GM23248 (cell line): Measurements from ENCODE around the gene MRPS31. TPM values are rescaled to one million over a fixed set of nuclear protein-coding genes. Genes with fewer than 3 reads are reported as not detected.

ENCODE experiments used
- DNase-seq: peaks from one replicate; pipeline ENCODE4 v3.0.0-alpha.2; 2015
- H2AFZ ChIP-seq: fragments of 200-600 bp; sonication (generic); 2 replicates; pipeline ENCODE4 v1.6.1; 2016; ENCODE audit warnings: antibody characterized with exemption
- H3F3A ChIP-seq: fragments of 200-600 bp; sonication (generic); 2 replicates; pipeline ENCODE4 v1.6.1; 2016; ENCODE audit warnings: mild to moderate bottlenecking, antibody characterized with exemption, mixed run types; ENCODE audit not compliant: insufficient read depth
- H3K27ac ChIP-seq: fragments of 200-600 bp; sonication (generic); 2 replicates; pipeline ENCODE4 v1.5.1; 2016; ENCODE audit warnings: mild to moderate bottlenecking
- H3K27me3 ChIP-seq: fragments of 200-600 bp; sonication (generic); replicated peaks from 2 replicates; pipeline ENCODE4 v1.6.1; 2016; ENCODE audit warnings: mild to moderate bottlenecking; ENCODE audit not compliant: insufficient read depth
- H3K36me3 ChIP-seq: fragments of 200-600 bp; sonication (generic); 2 replicates; pipeline ENCODE4 v1.6.1; 2016; ENCODE audit warnings: low read depth, mild to moderate bottlenecking
- H3K4me1 ChIP-seq: fragments of 200-600 bp; sonication (generic); 2 replicates; pipeline ENCODE4 v1.6.1; 2016; ENCODE audit warnings: mild to moderate bottlenecking; ENCODE audit not compliant: insufficient read depth
- H3K4me2 ChIP-seq: fragments of 200-600 bp; sonication (generic); one replicate; pipeline ENCODE4 v1.6.1; 2016; ENCODE audit warnings: mild to moderate bottlenecking; ENCODE audit not compliant: unreplicated experiment
- H3K4me3 ChIP-seq: fragments of 200-600 bp; sonication (generic); 2 replicates; pipeline ENCODE4 v1.5.1; 2016; ENCODE audit warnings: mild to moderate bottlenecking
- H3K79me2 ChIP-seq: fragments of 200-600 bp; sonication (generic); 2 replicates; pipeline ENCODE4 v1.6.1; 2016; ENCODE audit warnings: mild to moderate bottlenecking; ENCODE audit not compliant: insufficient read depth
- H3K9ac ChIP-seq: fragments of 200-600 bp; sonication (generic); 2 replicates; pipeline ENCODE4 v1.6.1; 2016; ENCODE audit warnings: mild to moderate bottlenecking
- H3K9me2 ChIP-seq: fragments of 200-600 bp; sonication (generic); 2 replicates; pipeline ENCODE4 v1.6.1; 2016; ENCODE audit warnings: mixed run types, mild to moderate bottlenecking, moderate library complexity; ENCODE audit not compliant: insufficient read depth
- H3K9me3 ChIP-seq: fragments of 200-600 bp; sonication (generic); one replicate; pipeline ENCODE4 v1.6.1; 2017; ENCODE audit warnings: low read depth
- H4K20me1 ChIP-seq: fragments of 200-600 bp; sonication (generic); 2 replicates; pipeline ENCODE4 v1.6.0; 2016; ENCODE audit not compliant: insufficient read depth
- EZH2 ChIP-seq: fragments of 200-600 bp; sonication (generic); IDR thresholded peaks from 2 replicates; pipeline ENCODE4 v1.6.1; 2018; ENCODE audit warnings: antibody characterized with exemption, mild to moderate bottlenecking; ENCODE audit not compliant: insufficient read depth, poor library complexity, severe bottlenecking
- EZH2phosphoT487 ChIP-seq: fragments of 200-600 bp; sonication (generic); IDR thresholded peaks from 2 replicates; pipeline ENCODE4 v1.6.1; 2018; ENCODE audit warnings: antibody characterized with exemption, moderate library complexity, mild to moderate bottlenecking, low read depth; ENCODE audit not compliant: insufficient read depth
- WGBS, 2 experiments: methylation state at CpG; one replicate each; pipeline ENCODE4 v1.1.6; 2015 to 2017; ENCODE audit warnings: low lambda C conversion rate in 2 of 2, low coverage in 1 of 2; ENCODE audit errors: missing lambda C conversion rate in 2 of 2; 5-methylcytosine and 5-hydroxymethylcytosine counted together
- in situ Hi-C: fragments of 300-500 bp; cut with MboI; formaldehyde crosslinking; loops from 2 replicates; pipeline ENCODE4 v1.15.0; 2020
- microRNA counts: library from miRNA; unstranded; fragments of <30 nt; microRNA quantifications from one replicate; lab custom pipeline; 2016
- microRNA-seq: library from miRNA; unstranded; fragments of <30 nt; microRNA quantifications from one replicate; pipeline ENCODE4, GENCODE V29; 2016; ENCODE audit warnings: borderline number of aligned reads
- polyA plus RNA-seq: library from polyadenylated mRNA; unstranded; fragments of >200 nt; fragmentation: Nextera tagmentation; extraction: Ambion mirVana; gene quantifications from 2 replicates; pipeline ENCODE4 v1.2.1, GENCODE V29; 2016
- small RNA-seq: library from RNA; depleted of rRNA; stranded (forward); fragments of <200 nt; gene quantifications from one replicate; pipeline ENCODE3, GENCODE V24; 2014; ENCODE audit warnings: low read depth, low replicate concordance
- total RNA-seq: library from RNA; depleted of rRNA; stranded (reverse); fragments of >200 nt; shearing (Covaris generic); gene quantifications from 2 replicates; pipeline ENCODE4 v1.2.3, GENCODE V29; 2014; rRNA removed

Gene MRPS31
- total and polyA plus RNA-seq, 2 experiments from 2014 or later: 9.8 to 16.6 TPM

- in situ Hi-C loops: loop anchor here (10.0 to 25.0 kb wide), 2 partner anchors 736 to 993 kb away; no protein-coding TSS in a partner anchor
- H3K27ac ChIP-seq: no peak overlapping the region
- WGBS, 2 experiments: 72% methylated on average over 7 of the region's 7 CpGs
Measured at GRCh38 chr13:40680659-40681323, 90.2 kb downstream of the MRPS31 start.

GRCh38 chr13:40679480-40679985, 91.5 kb downstream of the MRPS31 start:
- H3K27me3 ChIP-seq: no peaks in the 10 kb centered on the region
- no peak overlapping the region for H3K27ac ChIP-seq
- H3K9ac ChIP-seq: no peak overlapping the region
- H3K9me2 ChIP-seq: no peaks in the 10 kb centered on the region
- in situ Hi-C loops: loop anchor here (10.0 to 25.0 kb wide), 2 partner anchors 605 to 992 kb away; no protein-coding TSS in a partner anchor
- no peaks in the 10 kb centered on the region for H3K36me3 ChIP-seq
- H3F3A ChIP-seq: no peaks in the 10 kb centered on the region
- H4K20me1 ChIP-seq: no peaks in the 10 kb centered on the region
- H3K4me2 ChIP-seq: no peak overlapping the region
- no peak overlapping the region for H2AFZ ChIP-seq
- no peaks in the 10 kb centered on the region for H3K79me2 ChIP-seq
- no peaks in the 10 kb centered on the region for H3K4me1 ChIP-seq
- DNase-seq: no peak
- no peak for TF ChIP-seq EZH2phosphoT487
- H3K9me3 ChIP-seq: no peaks in the 10 kb centered on the region
- no peak overlapping the region for H3K4me3 ChIP-seq
- 91 to 92% methylated on average over 6 of the region's 6 CpGs for WGBS, 2 experiments

More at GRCh38 chr13:40680659-40681323, 90.2 kb downstream of the MRPS31 start:
- Histone ChIP-seq H3K27me3 (no peaks in the 10 kb centered on the region), H3K9ac (no peak overlapping the region), H3K4me1 (no peaks in the 10 kb centered on the region), H3K9me3 (no peaks in the 10 kb centered on the region), H3K4me2 (no peak overlapping the region), H3K4me3 (no peak overlapping the region), H4K20me1 (no peaks in the 10 kb centered on the region), H3K36me3 (no peaks in the 10 kb centered on the region), H3F3A (no peaks in the 10 kb centered on the region), H2AFZ (no peak overlapping the region), H3K9me2 (no peaks in the 10 kb centered on the region), H3K79me2 (no peaks in the 10 kb centered on the region)
- no peak for DNase-seq
- no peak for TF ChIP-seq EZH2phosphoT487
- TF ChIP-seq EZH2: no peak

MicroRNAs within 50 kb of the gene (microRNA counts, 767-probe panel; counts per million panel counts)
- microRNA hsa-miR-320d (lab: Ali Mortazavi, UCI): 447 counts per million, percentile 86 among the panel's probes with 10 or more counts
- 447 counts per million, percentile 86 among the panel's probes with 10 or more counts for microRNA hsa-miR-621 (lab: Ali Mortazavi, UCI)

Small RNAs within 50 kb of the gene (microRNA-seq; reads per million reads assigned to microRNA genes)
- gene MIR320D1: not detected
- gene MIR621: not detected

Small RNAs within 50 kb of the gene (small RNA-seq; reads per million reads assigned to genes)
- gene MIR320D1: not detected
- gene MIR621: not detected
- gene RF00017: not detected

Other genes with a start within 250 kb of the MRPS31 start
- 0.63 and 1.1 TPM in 2 replicates for gene FOXO1, start 104.5 kb downstream of the MRPS31 start, total RNA-seq
- gene FOXO1, start 104.5 kb downstream of the MRPS31 start, polyA plus RNA-seq: 0.46 and 0.59 TPM in 2 replicates
- 24.4 and 29.1 TPM in 2 replicates for gene SLC25A15, start 18.4 kb upstream of the MRPS31 start, total RNA-seq
- 12.6 and 12.7 TPM in 2 replicates for gene SLC25A15, start 18.4 kb upstream of the MRPS31 start, polyA plus RNA-seq
- gene ELF1, start 248.1 kb upstream of the MRPS31 start, total RNA-seq: 36.1 and 43.8 TPM in 2 replicates
- gene ELF1, start 248.1 kb upstream of the MRPS31 start, polyA plus RNA-seq: 39.9 and 42.7 TPM in 2 replicates